GM18526 (cell line): ENCODE results near the gene MEGF10.

Experiments used
- POLR2A ChIP-seq: IDR thresholded peaks from 3 replicates; pipeline ENCODE4 v1.6.1; 2011; ENCODE audit not compliant: insufficient read length; ENCODE audit errors: extremely low read depth

The MEGF10 gene

DNA sequence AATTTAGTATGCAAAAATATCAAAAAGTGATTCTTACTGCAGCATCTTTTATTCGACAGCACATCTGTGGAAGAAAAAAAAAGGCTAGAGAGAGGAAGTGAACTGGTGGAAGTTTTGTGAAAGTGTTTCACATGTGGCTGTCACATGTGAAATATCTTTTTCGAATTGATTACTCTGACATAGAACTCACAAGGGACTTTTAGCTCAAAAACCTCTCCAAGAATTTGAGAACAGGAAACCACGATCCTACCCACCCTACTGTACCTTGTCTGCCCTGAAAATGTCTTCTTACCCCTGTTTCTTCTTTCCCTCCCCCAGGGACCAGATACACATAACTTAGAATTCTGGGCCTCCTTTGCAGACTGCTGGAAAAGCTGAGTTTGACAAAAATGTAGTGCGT, 120.4 kb downstream of the MEGF10 start:
- TF ChIP-seq POLR2A = no peak

DNA sequence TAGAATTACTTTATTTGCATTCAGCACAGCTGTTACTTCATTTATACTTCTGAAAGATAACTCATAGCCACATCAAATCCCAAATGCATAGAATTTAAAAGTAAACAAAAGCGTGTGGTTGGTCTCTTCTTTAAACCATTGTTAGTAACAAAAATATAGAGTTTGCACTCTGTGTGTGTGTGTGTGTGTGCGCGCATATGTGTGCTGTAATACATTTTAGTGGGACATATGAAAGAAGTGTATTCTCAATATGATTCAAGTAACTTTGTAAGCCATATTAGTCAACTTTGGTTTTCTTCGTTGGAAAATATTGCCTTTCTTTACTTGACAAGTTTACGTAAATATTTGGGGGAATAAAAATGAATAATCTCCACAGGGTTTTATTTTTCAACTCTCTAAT, 120.8 kb downstream of the MEGF10 start:
- no peak for TF ChIP-seq POLR2A

DNA sequence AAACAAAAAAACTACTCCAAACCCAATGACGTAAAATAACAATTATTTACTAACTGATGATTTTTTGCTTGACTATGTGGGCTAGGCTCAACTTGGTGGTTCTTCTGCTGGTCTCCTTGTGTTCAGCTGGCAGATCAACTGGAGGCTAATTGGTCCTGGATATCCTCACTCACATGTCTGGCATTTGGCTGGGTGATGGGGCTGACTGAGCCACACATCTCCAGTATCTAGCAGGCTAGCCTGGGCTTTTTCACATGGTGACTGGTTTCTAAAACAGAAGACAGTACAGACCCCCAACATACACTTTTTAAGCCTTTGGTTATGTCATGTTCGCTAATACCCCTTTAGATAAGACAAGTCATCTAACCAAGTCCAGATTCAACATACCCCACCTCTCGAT, 122.1 kb downstream of the MEGF10 start:
- no peak for TF ChIP-seq POLR2A

DNA sequence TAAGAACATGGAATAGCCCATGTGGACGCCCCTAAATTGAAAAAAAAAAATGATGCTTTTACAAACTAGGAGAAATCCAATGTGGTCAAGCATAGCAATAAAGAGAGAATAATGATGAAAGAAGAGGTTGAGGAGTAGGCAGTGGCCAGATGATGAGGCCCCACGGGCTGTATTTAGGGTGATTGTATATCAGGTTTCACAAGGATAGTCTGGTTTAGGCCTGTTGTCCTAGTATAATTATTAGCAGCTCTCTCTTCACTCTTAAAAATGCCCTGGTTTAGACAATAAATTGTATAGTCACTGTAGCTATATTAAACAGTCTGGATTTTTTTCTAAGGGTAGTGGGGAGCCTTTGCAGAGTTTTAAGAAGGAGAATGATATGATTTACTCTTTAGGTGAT, 124.4 kb downstream of the MEGF10 start:
- TF ChIP-seq POLR2A = no peak

DNA sequence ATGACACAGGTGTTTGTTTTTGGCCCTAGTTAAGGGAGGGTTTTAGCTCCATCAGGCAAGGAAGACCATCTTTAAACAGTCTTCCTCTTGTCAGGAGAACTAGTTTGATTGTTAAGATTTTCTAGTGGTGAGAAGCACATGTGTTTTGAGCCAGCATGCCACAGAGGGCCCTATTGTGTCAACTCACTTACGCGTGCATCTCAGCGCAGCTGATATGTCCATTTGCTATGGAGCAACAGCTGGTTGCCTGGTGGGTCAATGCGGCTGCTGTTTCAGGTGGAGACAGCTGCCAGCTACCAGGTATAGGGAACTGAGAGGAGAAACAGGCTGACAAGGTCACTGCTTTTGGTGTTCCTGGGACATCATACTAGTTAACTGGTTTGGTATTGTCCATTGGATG, 126.3 kb downstream of the MEGF10 start:
- no peak for TF ChIP-seq POLR2A

DNA sequence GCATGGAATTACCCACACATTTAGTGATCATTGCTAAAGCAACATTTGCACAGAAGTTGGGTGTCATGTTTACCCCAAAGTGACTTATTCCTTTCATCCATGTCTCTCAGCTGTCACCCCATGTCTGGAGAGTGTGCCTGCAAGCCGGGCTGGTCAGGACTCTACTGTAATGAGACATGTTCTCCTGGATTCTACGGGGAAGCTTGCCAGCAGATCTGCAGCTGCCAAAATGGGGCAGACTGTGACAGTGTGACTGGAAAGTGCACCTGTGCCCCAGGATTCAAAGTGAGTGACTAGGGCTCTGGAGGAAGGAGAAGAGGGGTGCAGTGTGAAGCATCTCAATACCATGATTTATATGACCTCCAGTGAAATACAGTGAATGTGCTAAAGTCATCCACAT, 126.9 kb downstream of the MEGF10 start:
- TF ChIP-seq POLR2A = no peak

DNA sequence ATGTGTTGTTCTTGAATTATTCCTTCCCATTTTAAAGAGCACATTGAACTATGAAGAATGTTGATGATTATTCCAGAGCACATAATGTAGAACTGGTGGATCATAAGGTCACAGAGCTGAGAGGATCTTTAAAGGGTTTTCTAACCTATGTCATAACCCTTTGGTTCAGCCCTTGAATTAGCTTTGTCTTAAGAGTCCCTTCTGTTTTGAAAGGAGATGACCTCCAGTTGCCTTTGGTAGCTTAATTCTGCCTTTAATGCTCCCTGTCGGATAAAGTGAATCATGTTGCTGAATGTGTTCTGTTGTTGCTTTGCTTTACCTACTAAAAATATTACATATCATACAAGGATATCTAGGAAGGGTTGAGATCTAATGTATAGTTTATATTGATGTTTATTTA, 127.8 kb downstream of the MEGF10 start:
- TF ChIP-seq POLR2A = no peak

DNA sequence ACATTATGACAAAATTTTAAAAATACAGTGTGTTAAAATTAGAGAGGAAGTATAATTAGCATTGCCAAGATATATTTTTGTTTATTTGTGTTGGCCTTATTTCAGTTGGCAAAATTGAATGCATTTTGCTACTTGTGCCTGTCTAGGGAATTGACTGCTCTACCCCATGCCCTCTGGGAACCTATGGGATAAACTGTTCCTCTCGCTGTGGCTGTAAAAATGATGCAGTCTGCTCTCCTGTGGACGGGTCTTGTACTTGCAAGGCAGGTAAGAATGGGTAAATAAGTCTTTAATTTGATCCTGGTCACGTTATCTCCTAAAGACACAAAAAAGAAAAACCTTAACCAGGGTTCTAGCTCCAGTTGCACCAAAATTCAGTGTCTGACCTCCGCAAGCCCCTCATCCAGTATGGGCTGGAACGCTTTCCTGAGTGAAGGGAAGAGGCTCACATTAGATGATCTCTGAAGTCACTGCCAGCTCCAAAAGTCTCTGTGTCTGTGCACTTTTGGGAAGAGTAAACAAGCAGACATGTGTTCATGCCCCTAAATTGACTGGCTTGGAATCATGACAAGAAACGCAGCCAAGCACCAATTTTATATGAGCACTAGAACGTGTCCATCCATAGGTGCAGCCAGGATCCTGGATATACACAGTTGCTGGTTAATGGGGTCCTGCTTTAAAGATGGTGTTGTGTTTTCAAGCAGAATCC, 128.5 kb downstream of the MEGF10 start:
- TF ChIP-seq POLR2A = no peak

DNA sequence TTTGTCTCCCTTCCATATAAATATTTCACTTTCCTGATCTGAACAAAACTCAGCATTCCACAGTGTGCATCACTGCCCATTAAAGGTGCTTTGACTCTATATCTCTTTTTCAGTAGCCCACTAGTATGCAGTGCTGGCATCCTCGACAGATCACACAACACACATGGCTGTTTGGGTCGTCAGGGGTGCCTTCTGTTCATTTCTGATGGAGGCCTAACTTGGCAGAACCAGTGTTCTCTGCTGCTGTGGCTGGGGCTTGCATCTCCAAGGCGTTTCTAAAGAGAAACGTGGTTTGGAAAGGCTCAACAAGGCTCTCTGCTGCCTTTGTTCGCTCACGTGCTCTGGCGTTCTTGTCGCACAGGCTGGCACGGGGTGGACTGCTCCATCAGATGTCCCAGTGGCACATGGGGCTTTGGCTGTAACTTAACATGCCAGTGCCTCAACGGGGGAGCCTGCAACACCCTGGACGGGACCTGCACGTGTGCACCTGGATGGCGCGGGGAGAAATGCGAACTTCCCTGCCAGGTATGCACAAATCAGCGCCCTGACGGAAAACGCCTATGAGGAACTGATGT, 129.2 kb downstream of the MEGF10 start:
- no peak for TF ChIP-seq POLR2A

DNA sequence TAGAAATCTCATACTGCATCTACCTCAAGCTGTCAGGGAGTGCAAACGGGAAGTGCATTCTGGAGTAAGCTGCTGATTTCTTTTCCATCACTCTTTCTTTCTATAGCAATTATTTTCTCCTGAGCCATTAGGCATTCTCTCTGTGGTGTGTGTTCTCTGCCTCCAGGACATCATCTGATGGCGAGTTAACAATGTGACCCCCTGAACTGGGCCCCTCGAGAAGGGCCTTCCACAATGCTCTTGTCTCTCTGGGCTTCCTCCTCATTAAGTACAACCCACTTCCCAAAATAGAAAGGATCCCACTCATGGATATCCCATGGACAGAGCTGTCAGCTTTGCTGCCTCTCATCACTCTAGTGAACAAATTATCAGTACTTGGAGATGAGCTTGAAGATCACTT, 130.2 kb downstream of the MEGF10 start:
- TF ChIP-seq POLR2A = no peak

DNA sequence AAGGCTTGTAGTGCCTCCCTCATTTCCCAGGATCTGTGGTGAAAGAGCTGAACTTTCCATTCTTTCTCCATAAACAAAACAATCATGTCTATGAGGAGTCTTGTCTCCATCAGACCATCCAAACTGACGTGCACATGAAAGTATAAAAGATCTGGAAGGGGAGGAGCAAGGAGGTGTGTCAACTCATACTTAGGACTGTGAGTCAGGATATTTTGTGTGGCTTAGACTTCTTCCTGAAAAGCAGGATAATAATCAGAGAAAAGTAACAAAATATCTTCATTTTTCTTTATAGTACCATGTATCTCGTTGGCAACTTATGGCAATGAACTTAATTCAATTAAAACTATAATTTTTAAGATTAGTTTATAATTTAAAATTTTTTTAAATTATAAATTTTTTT, 130.9 kb downstream of the MEGF10 start:
- no peak for TF ChIP-seq POLR2A

DNA sequence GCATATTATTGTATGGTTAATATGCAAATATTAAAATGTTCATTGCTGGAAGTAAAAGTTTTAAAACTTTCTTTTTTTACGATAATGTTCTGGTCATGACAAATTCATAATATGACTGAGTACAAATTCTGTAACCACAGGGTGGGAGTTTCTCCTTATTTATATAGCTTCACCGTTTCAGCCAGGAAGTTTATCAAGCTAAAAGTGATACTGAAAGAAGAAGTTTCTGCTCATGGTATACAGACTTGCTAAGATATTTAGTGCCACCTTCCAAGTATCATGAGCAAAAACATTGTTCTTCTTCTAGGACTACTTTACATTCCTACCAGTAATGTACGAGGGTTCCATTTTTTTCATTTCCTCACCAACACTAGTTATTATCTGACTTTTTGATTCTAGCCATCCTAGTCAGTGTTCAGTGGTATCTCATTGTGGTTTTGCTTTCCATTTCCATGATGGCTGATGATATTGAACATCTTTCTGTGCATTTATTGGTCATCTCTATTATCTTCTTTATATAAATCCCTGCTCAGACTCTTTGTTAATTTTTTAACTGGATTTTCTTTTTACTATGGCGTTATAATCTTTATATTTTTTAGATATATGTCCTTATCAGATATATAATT, 132.7 kb downstream of the MEGF10 start:
- TF ChIP-seq POLR2A = no peak

DNA sequence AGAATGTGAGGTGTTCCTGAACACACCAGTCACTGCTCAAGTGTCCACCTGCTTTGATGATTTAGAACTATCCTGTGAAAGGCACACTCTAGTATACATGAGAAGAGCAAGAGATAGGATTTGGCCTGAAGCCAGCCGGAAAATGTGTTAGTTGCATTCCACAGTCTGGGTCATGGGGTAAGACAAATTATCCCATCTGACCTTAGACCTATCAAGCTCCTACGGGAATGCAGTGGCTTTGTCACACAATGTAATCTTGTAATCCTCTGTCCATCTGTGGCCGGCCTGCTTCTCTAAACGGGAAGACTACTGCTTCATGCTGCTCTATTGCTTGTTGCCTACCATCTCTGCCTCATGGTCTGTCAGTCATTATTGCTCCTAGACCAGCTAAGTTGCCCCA, 134.4 kb downstream of the MEGF10 start:
- TF ChIP-seq POLR2A = no peak

DNA sequence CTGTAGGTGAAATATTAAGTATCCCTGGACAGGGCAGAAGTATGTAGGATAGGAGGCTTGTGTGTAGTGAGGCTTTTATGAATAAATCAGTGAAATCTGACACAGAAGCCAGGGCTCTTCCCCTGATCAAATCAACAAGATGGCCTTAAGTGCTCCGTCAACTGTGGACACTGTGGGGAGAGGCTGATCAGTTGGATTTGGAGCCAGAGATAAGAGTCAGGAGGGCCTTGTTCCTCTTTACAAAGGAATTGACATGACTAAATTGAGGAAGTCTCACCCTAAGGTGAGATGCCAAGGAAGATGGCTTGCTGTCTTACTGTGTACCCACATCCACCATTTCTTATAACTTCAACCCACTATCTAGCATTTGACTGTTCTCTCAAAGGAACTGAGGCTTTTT, 135.3 kb downstream of the MEGF10 start:
- TF ChIP-seq POLR2A = no peak

DNA sequence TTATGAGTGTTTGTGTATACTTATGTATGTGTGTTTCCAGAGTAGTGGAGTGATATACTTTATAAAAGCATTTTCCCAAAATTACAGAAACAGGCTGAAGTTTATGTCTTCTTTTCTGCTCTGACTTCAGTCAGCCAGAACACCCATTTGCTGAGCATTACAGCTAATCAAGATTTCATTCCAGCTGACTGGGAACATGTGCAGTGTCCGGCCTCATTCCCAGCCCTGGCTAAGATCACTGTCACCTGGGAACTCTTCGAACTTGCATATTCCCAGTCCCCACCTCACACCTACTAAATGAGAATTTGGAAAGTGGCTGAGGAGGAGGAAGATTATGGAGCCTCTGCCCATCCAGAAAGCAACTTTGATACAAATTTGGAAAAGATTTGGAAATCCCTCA, 136.1 kb downstream of the MEGF10 start:
- no peak for TF ChIP-seq POLR2A

DNA sequence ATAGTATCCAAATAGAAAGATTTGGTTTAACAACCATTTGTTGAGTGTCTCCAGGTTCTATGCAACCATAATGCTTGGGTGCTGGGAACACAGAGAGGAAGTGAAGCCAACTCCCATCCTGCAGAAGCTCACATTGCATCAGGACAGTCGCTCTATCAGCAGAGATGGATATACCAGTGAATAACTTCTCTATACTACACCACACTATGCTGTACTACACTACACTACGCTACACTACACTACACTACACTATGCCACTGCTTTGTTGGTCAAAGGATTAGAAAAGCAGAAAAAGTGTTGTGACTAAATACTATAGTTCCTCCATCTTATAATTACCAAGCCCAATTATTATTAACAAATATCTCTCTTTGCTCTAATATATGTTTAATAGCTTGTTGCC, 137.7 kb downstream of the MEGF10 start:
- TF ChIP-seq POLR2A = no peak

DNA sequence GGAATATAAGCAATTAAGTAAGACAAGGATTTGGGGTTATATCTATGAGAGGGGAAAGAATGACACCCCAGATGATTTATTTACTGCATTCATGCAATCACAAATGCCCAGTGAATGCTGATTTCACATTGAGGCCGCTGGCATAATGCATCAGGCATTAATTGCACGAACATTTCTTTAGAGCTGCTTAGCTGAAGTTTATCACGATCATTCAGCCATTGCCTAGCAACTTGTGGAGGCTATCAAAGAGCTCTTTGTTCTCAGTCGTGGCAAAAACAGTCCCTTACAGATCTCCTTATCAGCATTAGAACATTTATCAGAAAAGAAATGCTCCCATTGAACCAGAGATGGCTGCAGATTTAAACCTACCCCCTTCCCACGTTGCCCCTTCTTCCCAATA, 138.2 kb downstream of the MEGF10 start:
- no peak for TF ChIP-seq POLR2A
